K562 (cell line): ENCODE measurements around the gene ADORA2A. TPM values are rescaled to one million over a fixed set of nuclear protein-coding genes. Genes with fewer than 3 reads are reported as not detected.

Experiments
- ATAC-seq: fragments of 200-7000 bp; cut with Tn5 transposase; 3 replicates; pipeline ENCODE4 v1.9.1; 2020; ENCODE audit warnings: moderate library complexity
- BruUV-seq: library from RNA; stranded (reverse); fragments of 400-500 nt; replicated peaks from 2 replicates; lab custom pipeline; 2021; lab: Mats Ljungman, UMichigan
- CTCF ChIA-PET: fragments of 300-600 bp; formaldehyde crosslinking; extraction: SDS; loops from one replicate; lab custom pipeline; 2021; ENCODE audit warnings: low intra/inter-chr PET ratio; lab: Yijun Ruan, JAX
- POLR2A ChIA-PET: fragments of 300-600, 350-650 bp; sonication (Branson Sonifier 250); formaldehyde crosslinking; extraction: SDS; loops from one replicate; lab custom pipeline; 2021; ENCODE audit warnings: antibody characterized with exemption, inconsistent platforms; lab: Yijun Ruan, JAX
- DNase-seq, 4 experiments: peaks; one replicate each; pipeline versions ENCODE4 v3.0.0 to v3.0.0-alpha.2; 2011 to 2018; ENCODE audit warnings: low spot score in 3 of 4, mixed read lengths in 3 of 4; ENCODE audit errors: extremely low read depth in 1 of 4
- FAIRE-seq: peaks from 2 replicates; lab custom pipeline; 2011; peaks lifted over from hg19 to GRCh38; lab: Jason Lieb, UNC
- H2AFZ ChIP-seq: 2 replicates; pipeline ENCODE4 v1.6.0; 2011; ENCODE audit warnings: low read depth, low read length, control low read depth, inconsistent platforms
- H3K27ac ChIP-seq: fragments of 200-600 bp; 3 replicates; pipeline ENCODE4 v1.8.0; 2011; ENCODE audit warnings: low read depth, mild to moderate bottlenecking, control low read depth, inconsistent platforms, low read length, moderate library complexity, mixed read lengths; ENCODE audit errors: extremely low read depth
- H3K27me3 ChIP-seq, 2 experiments: fragments of 300-600 bp in 1 of 2; 2 replicates in 1 of 2; 3 replicates in 1 of 2; pipeline versions ENCODE4 v1.6.0 to v1.8.0; 2011; ENCODE audit warnings: inconsistent platforms in 2 of 2, low read length in 2 of 2, mild to moderate bottlenecking in 1 of 2, mixed read lengths in 1 of 2, moderate library complexity in 1 of 2; ENCODE audit not compliant: control insufficient read depth in 2 of 2, insufficient read depth in 2 of 2
- H3K36me3 ChIP-seq: fragments of 300-600 bp; 3 replicates; pipeline ENCODE4 v1.8.0; 2011; ENCODE audit warnings: mild to moderate bottlenecking, low read length, inconsistent platforms; ENCODE audit not compliant: control insufficient read depth, insufficient read depth
- H3K4me1 ChIP-seq, 2 experiments: fragments of 200-600 bp in 1 of 2; replicated peaks in 1 of 2; 2 replicates in 1 of 2; 3 replicates in 1 of 2; pipeline versions ENCODE4 v1.5.1 to v1.8.0; 2011; ENCODE audit warnings: inconsistent platforms in 2 of 2, low read length in 2 of 2, mild to moderate bottlenecking in 1 of 2, mixed read lengths in 1 of 2, moderate library complexity in 1 of 2; ENCODE audit not compliant: control insufficient read depth in 2 of 2, insufficient read depth in 2 of 2
- H3K4me2 ChIP-seq: 2 replicates; pipeline ENCODE4 v1.6.1; 2011; ENCODE audit warnings: low read length, control low read depth, inconsistent platforms, mixed read lengths; ENCODE audit not compliant: insufficient read depth
- H3K4me3 ChIP-seq: fragments of 200-600 bp; sonication (generic), shearing (Covaris generic); 2 replicates; pipeline ENCODE4 v1.5.1; 2016; ENCODE audit warnings: control low read depth, inconsistent platforms
- H3K79me2 ChIP-seq: fragments of 200-600 bp; 3 replicates; pipeline ENCODE4 v1.8.0; 2011; ENCODE audit warnings: low read length, inconsistent platforms; ENCODE audit not compliant: control insufficient read depth, insufficient read depth
- H3K9ac ChIP-seq, 2 experiments: 2 replicates each; pipeline versions ENCODE4 v1.6.0 to v1.6.1; 2011; ENCODE audit warnings: low read depth in 2 of 2, low read length in 2 of 2, control low read depth in 1 of 2, inconsistent platforms in 1 of 2, mild to moderate bottlenecking in 1 of 2, mixed read lengths in 1 of 2; ENCODE audit not compliant: insufficient read depth in 1 of 2
- H3K9me1 ChIP-seq: one replicate; pipeline ENCODE4 v1.6.0; 2011; ENCODE audit warnings: inconsistent platforms, mild to moderate bottlenecking, low read length, moderate library complexity; ENCODE audit not compliant: control insufficient read depth, insufficient read depth
- H3K9me3 ChIP-seq: replicated peaks from 2 replicates; pipeline ENCODE4 v1.5.1; 2011; ENCODE audit warnings: low read depth, low read length, inconsistent platforms; ENCODE audit not compliant: control insufficient read depth, insufficient read depth
- H4K20me1 ChIP-seq: replicated peaks from 2 replicates; pipeline ENCODE4 v1.6.1; 2011; ENCODE audit warnings: low read length, inconsistent platforms, mixed read lengths; ENCODE audit not compliant: control insufficient read depth, insufficient read depth
- ARID1B ChIP-seq: fragments of 450-650 bp; IDR thresholded peaks from 2 replicates; pipeline ENCODE4 v1.6.1; 2016; ENCODE audit warnings: antibody characterized with exemption, mild to moderate bottlenecking, inconsistent platforms
- CREB3L1 ChIP-seq: fragments of 450-650 bp; IDR thresholded peaks from 2 replicates; pipeline ENCODE4 v1.6.1; 2014; ENCODE audit warnings: low read depth, mild to moderate bottlenecking, moderate library complexity, borderline replicate concordance
- FOXK1 ChIP-seq: sonication (generic); formaldehyde crosslinking; IDR thresholded peaks from 2 replicates; pipeline ENCODE4 v1.8.0; 2022; ENCODE audit warnings: missing genetic modification reagents, mild to moderate bottlenecking, borderline replicate concordance
- MYC ChIP-seq, 2 experiments: fragments of 250-450 bp in 1 of 2; sonication (Bioruptor Pico) in 1 of 2; IDR thresholded peaks; 2 replicates each; pipeline versions ENCODE4 v1.5.1 to v1.6.1; 2012 to 2021; ENCODE audit warnings: low read depth in 2 of 2, borderline replicate concordance in 1 of 2, improper control_type of control experiment in 1 of 2, low read length in 1 of 2, mild to moderate bottlenecking in 1 of 2, moderate library complexity in 1 of 2
- NFIX ChIP-seq: fragments of 250-450 bp; sonication (Bioruptor Pico); IDR thresholded peaks from 2 replicates; pipeline ENCODE4 v1.4.0; 2020; ENCODE audit warnings: low read depth, mild to moderate bottlenecking, moderate library complexity
- PREB ChIP-seq: sonication (generic); formaldehyde crosslinking; IDR thresholded peaks from 2 replicates; pipeline ENCODE4 v1.8.1; 2023; ENCODE audit warnings: mild to moderate bottlenecking, missing genetic modification reagents
- SMARCC2 ChIP-seq: fragments of 450-650 bp; IDR thresholded peaks from 2 replicates; pipeline ENCODE4 v1.6.1; 2017; ENCODE audit warnings: antibody characterized with exemption, moderate library complexity, mild to moderate bottlenecking, low read depth
- YY1 ChIP-seq, 3 experiments: IDR thresholded peaks; 2 replicates each; pipeline ENCODE4 v1.6.1; 2011; ENCODE audit warnings: low read length in 2 of 3, mild to moderate bottlenecking in 2 of 3, moderate library complexity in 2 of 3, borderline replicate concordance in 1 of 3, control low read depth in 1 of 3, low read depth in 1 of 3; ENCODE audit not compliant: insufficient read depth in 3 of 3, insufficient replicate concordance in 2 of 3, control insufficient read depth in 1 of 3, insufficient read length in 1 of 3; ENCODE audit errors: extremely low read depth in 1 of 3
- ZNF197 ChIP-seq: fragments of 200-800 bp; sonication (Bioruptor generic); IDR thresholded peaks from 2 replicates; pipeline ENCODE4 v1.6.1; 2016; ENCODE audit warnings: low read depth, missing genetic modification characterization, missing compliant biosample characterization
- ZNF347 ChIP-seq: fragments of 450-650 bp; formaldehyde crosslinking; IDR thresholded peaks from 2 replicates; pipeline ENCODE4 v1.4.0; 2020; ENCODE audit warnings: low read depth, mild to moderate bottlenecking, moderate library complexity
- WGBS: fragments of 100-300 bp; shearing (Covaris generic); methylation state at CpG from one replicate; pipeline ENCODE4 v1.1.6; 2016; ENCODE audit warnings: low coverage, mixed read lengths; ENCODE audit not compliant: insufficient coverage; ENCODE audit errors: missing lambda C conversion rate; 5-methylcytosine and 5-hydroxymethylcytosine counted together
- in situ Hi-C: fragments of 300-500 bp; cut with MboI; formaldehyde crosslinking; loops from 4 replicates; pipeline ENCODE4 v1.15.0; 2018; ENCODE audit warnings: inconsistent platforms, mixed read lengths
- intact Hi-C: fragments of 100-400 bp; cut with micrococcal nuclease; formaldehyde crosslinking; loops from 2 replicates; pipeline ENCODE4 v1.14.2; 2022
- polyA plus RNA-seq, 8 experiments: library from polyadenylated mRNA; depleted of rRNA in 4 of 8; stranded (reverse) in 5 of 8; unstranded in 3 of 8; fragments of >200 nt; fragmentation: Nextera tagmentation in 2 of 8; fragmentation: Illumina TruSeq in 1 of 8; extraction: Ambion mirVana in 2 of 8; extraction: Trizol in 1 of 8; gene quantifications; 2 replicates each; pipeline versions ENCODE4 v1.2.1 to v1.2.3, GENCODE V29; 2011 to 2014; ENCODE audit warnings: inconsistent platforms in 1 of 8, missing spikeins in 1 of 8
- total RNA-seq, 7 experiments: library from RNA; depleted of rRNA in 6 of 7; stranded (reverse); fragments of >200 nt in 6 of 7; fragmentation: Illumina TruSeq in 2 of 7; extraction: Trizol in 2 of 7; gene quantifications; 2 replicates each; pipeline versions ENCODE4 v1.2.1 to v1.2.3, GENCODE V29; 2011 to 2021; ENCODE audit warnings: low replicate concordance in 1 of 7

ADORA2A gene
- total and polyA plus RNA-seq, 9 of the 15 experiments (the other 6 are each of a cell fraction or from before 2014, with no cell fraction given) = 0.15 to 2.1 (median 0.66) TPM; not detected in 2

DNA sequence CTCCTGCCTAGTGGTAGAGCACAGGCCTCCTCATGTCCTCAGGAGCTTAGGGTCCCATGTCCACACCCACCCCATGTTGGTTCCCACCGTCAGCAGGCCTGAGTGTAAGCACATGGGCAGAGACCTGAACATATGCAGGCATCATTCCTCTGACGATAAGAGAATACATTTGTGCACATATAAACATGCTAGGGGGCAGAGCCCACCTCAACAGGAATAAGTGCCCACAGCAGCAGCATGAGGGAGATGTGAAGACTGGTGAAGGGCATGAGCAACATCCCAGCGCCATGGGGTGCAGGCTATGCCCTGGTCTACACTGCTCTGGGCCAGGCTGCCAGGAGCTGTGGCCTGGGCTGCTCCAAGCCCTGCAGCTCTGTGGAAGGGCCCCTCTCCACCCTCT lies 16.9 kb downstream of the ADORA2A start (continued):
- no peak for TF ChIP-seq ZNF197 (CRISPR knock-in tag)
- TF ChIP-seq ARID1B = no peak
- TF ChIP-seq ZNF347 = no peak
- no peak for TF ChIP-seq SMARCC2
- no peak for TF ChIP-seq MYC (IDR thresholded peaks at IDR 0.05; ENCODE audit: low read depth, low read length)
- TF ChIP-seq MYC (CRISPR knock-in tag; IDR thresholded peaks at IDR 0.05; ENCODE audit: borderline replicate concordance, low read depth) = no peak

DNA sequence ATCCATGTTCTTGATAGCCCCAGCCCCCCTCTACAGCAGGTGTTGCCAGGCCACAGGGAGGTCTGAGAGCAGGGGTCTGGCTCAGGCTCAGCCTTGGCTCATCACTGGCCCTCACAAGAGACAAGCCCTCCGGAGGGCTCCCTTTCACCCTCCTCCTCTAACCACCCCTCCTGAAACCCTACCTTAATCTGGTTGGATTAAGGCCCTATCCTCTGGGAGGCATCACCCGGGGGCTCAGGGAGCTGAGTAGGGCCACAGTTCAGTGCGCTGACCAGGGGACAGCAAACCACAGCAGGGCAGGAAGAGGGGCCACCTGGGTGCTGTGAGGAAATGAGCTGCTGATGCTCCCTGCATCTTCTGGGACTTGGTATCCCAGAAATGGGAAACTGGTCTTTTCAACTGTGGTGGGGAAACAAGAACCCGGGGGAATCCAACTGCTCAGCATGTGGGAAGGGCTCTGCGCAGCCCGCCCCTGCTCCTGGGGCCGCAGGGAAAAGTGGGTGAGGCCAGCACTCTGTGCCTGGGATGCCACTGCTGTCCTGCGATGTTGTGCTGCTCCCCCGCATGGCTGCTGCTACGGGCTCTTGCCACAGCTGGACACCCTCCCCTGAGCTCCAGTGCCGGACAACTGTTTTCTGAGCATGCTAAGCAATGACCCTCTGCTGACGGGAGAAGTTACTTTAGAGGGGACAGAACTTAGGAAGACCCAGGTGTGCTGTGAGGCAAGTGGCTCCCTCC lies 17.5 kb downstream of the ADORA2A start:
- peak overlapping the region; percentile 41; the same call in 1 of the 2 replicates for H3K4me2 ChIP-seq
- peak overlapping the region in 1 of 2 experiments; percentile 68; a peak in 2 of 4 replicates for H3K9ac ChIP-seq
- H3K9me1 ChIP-seq = no peaks in the 10 kb centered on the region
- no peaks in the 10 kb centered on the region for H3K27me3 ChIP-seq
- ChIA-PET CTCF (no interaction called here), POLR2A (interaction anchor here (0.6 to 1.1 kb wide), 2 partner anchors 9 to 25 kb away, joined by 3 to 11 read pairs; no protein-coding TSS in a partner anchor)
- H3K27ac ChIP-seq = no peak overlapping the region
- H3K36me3 ChIP-seq = no peaks in the 10 kb centered on the region
- FAIRE-seq (no peak), ATAC-seq (peak; percentile 47), DNase-seq (peak in 1 of 4 experiments; percentile 28)
- 41% methylated on average over 11 of the region's 12 CpGs for WGBS
- peak overlapping the region; percentile 47; the same call in 1 of the 2 replicates for H2AFZ ChIP-seq
- no peaks in the 10 kb centered on the region for H3K9me3 ChIP-seq
- BruUV-seq = no TSS peak
- no peak overlapping the region for H3K4me3 ChIP-seq
- intact Hi-C loops = no loop called here
- no peaks in the 10 kb centered on the region for H4K20me1 ChIP-seq
- no peak for TF ChIP-seq CREB3L1
- no peak for TF ChIP-seq FOXK1 (CRISPR knock-in tag)
- TF ChIP-seq YY1 (IDR thresholded peaks at IDR 0.05; ENCODE audit: borderline replicate concordance in 1 of 3, control insufficient read depth in 1 of 3, extremely low read depth in 1 of 3, insufficient read depth in 3 of 3, insufficient read length in 1 of 3, insufficient replicate concordance in 2 of 3, low read depth in 1 of 3, low read length in 2 of 3) = peak in 1 of 3 experiments; percentile 19
- TF ChIP-seq PREB (CRISPR knock-in tag) = no peak
- no peak for TF ChIP-seq NFIX (CRISPR knock-in tag)
- in situ Hi-C loops = no loop called here
- peaks cover 16 to 21% of the 10 kb centered on the region in 2 experiments for H3K4me1 ChIP-seq
- no peaks in the 10 kb centered on the region for H3K79me2 ChIP-seq
